Vagina (tissue), 2 donors: ENCODE results near the gene UQCRHL.

Experiments
- CTCF ChIP-seq, 3 experiments: fragments of 450-650 bp in 2 of 3; fragments of 200-600 bp in 1 of 3; sonication (generic) in 1 of 3; IDR thresholded peaks; one replicate each; pipeline ENCODE4 v1.5.1; 2017 to 2019; ENCODE audit warnings: antibody characterized with exemption in 3 of 3, mild to moderate bottlenecking in 2 of 3, moderate library complexity in 2 of 3
- POLR2A ChIP-seq, 2 donors: fragments of 450-650 bp; IDR thresholded peaks; one replicate each; pipeline ENCODE4 v1.6.1; 2017; ENCODE audit warnings: antibody characterized with exemption in 2 of 2, mild to moderate bottlenecking in 2 of 2, moderate library complexity in 2 of 2
- POLR2AphosphoS5 ChIP-seq, 2 donors: sonication (generic); formaldehyde crosslinking; IDR thresholded peaks; one replicate each; pipeline ENCODE4 v1.9.0; 2017; ENCODE audit warnings: antibody characterized with exemption in 2 of 2, mild to moderate bottlenecking in 2 of 2, low read depth in 1 of 2; ENCODE audit not compliant: insufficient read depth in 1 of 2

- no peak for TF ChIP-seq CTCF (IDR thresholded peaks at IDR 0.05)
- no peak for TF ChIP-seq POLR2A (IDR thresholded peaks at IDR 0.05)
- TF ChIP-seq POLR2AphosphoS5 (IDR thresholded peaks at IDR 0.05; ENCODE audit: insufficient read depth in 1 of 2, low read depth in 1 of 2): no peak
Measured at GRCh38 chr1:15833842-15834405, 26.5 kb upstream of the UQCRHL start.
